ENCODE results near the gene CEP120.

Gene CEP120

DNA sequence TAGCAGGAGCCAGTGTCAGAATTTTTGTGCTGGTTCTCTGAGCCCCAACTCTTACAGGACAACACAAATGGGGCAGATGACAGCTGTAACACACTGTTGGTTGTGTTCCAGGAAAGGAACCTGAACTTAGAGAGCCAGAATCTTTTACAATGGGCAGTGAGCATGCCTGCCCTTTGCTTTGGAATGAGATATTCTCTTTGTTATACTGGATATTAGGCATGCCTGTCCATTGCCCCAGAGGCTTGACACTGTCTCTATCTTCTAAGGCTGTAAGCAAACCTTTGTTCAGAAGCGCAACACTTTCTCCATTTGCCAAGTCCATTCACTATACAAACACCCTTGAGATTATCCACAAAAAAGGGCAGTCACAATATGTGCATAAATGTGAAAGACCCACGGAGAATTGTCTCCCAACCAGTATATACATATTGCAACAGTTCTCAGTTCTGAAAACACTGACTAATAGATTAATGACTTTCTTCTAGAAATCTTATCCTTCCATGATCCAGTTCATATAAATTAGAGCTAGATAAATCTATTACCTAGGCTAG, 26.3 kb upstream of the CEP120 start:
- H3K4me3 ChIP-seq (replicated peaks; ENCODE audit: low read depth, low read length), result no peak overlapping the region
- TF ChIP-seq, protein P1, sequence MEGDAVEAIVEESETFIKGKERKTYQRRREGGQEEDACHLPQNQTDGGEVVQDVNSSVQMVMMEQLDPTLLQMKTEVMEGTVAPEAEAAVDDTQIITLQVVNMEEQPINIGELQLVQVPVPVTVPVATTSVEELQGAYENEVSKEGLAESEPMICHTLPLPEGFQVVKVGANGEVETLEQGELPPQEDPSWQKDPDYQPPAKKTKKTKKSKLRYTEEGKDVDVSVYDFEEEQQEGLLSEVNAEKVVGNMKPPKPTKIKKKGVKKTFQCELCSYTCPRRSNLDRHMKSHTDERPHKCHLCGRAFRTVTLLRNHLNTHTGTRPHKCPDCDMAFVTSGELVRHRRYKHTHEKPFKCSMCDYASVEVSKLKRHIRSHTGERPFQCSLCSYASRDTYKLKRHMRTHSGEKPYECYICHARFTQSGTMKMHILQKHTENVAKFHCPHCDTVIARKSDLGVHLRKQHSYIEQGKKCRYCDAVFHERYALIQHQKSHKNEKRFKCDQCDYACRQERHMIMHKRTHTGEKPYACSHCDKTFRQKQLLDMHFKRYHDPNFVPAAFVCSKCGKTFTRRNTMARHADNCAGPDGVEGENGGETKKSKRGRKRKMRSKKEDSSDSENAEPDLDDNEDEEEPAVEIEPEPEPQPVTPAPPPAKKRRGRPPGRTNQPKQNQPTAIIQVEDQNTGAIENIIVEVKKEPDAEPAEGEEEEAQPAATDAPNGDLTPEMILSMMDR (IDR thresholded peaks at IDR 0.05; ENCODE audit: low read depth, low read length, missing control alignments), result no peak
- no peak for DNase-seq (ENCODE audit: extremely low read depth, low read depth)

DNA sequence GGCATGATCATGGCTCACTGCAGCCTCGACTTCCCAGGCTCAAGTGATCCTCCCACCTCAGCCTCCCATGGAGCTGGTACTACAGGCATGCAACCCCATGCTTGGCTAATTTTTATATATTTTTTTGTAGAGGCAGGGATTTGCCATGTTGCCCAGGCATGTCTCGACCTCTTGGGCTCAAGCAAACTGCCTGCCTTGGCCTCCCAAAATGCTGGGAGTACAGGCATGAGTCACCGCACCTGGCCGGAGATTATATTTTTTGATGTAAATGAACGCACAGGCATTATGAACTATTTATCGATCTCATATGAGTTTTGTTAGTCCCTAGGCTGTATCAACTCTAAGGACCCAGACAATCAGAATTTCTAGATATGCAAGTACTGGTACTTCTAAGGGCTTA, 25.5 kb upstream of the CEP120 start:
- no peak for DNase-seq (ENCODE audit: extremely low read depth, low read depth)
- no peak overlapping the region for H3K4me3 ChIP-seq (replicated peaks; ENCODE audit: low read depth, low read length)
- TF ChIP-seq, protein P1 (IDR thresholded peaks at IDR 0.05; ENCODE audit: low read depth, low read length, missing control alignments), result no peak

DNA sequence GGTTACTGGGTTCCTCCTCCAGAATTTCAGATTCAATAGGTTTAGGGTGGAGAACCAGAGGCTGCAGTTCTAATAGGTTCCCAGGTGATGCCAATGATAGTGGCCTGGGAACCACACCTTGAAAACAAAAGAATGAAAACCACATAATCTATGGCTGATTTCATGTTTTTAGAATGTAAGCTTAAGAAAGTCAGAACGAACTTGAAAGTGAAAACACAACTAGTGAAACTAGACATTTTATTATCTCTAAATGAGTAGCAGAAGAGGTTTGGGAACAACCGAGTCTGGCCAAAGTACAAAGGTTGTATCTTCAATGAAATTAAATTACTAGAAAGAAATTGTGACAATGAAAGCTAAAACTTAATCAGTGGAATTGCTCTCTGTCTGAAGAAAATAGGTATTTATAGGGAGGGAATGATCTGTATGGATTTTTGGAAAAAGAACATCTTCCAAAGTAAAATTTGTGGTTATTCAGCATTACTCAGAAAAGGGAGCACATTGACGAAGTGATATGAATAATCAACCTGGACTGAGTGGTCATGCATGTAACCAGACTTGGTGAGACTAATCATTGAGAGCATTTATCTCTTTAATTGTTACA, 24.9 kb upstream of the CEP120 start:
- no peak overlapping the region for H3K4me3 ChIP-seq (replicated peaks; ENCODE audit: low read depth, low read length)
- no peak for DNase-seq (ENCODE audit: extremely low read depth, low read depth)
- TF ChIP-seq, protein P1 (IDR thresholded peaks at IDR 0.05; ENCODE audit: low read depth, low read length, missing control alignments), result no peak

- DNase-seq (ENCODE audit: extremely low read depth, low read depth), result no peak
- H3K4me3 ChIP-seq (replicated peaks; ENCODE audit: low read depth, low read length), result no peak overlapping the region
- TF ChIP-seq, protein P1 (IDR thresholded peaks at IDR 0.05; ENCODE audit: low read depth, low read length, missing control alignments), result no peak
These were observed 20.8 kb upstream of the CEP120 start for GRCh38 chr5:123444016-123444415.

DNA sequence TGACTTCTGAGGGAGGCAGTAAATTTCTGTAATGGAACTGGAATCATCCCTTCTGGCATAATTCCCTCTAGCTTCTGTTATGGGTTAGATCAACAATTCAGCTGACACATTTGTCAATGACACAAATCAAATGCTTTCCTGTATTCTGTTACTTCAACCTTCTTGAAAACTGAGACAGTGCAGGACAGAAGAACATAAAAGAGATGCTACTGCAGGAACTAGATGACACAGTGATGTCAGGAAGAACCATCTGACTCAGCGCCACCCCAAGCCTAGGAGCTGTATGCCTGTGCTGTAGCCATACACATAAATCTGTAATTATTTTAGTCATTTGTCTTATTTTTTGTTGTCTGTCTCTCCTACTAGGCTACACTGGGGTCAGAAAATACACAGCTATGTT, 18.2 kb upstream of the CEP120 start:
- TF ChIP-seq, protein P1 (IDR thresholded peaks at IDR 0.05; ENCODE audit: low read depth, low read length, missing control alignments), result no peak
- no peak for DNase-seq (ENCODE audit: extremely low read depth, low read depth)

DNA sequence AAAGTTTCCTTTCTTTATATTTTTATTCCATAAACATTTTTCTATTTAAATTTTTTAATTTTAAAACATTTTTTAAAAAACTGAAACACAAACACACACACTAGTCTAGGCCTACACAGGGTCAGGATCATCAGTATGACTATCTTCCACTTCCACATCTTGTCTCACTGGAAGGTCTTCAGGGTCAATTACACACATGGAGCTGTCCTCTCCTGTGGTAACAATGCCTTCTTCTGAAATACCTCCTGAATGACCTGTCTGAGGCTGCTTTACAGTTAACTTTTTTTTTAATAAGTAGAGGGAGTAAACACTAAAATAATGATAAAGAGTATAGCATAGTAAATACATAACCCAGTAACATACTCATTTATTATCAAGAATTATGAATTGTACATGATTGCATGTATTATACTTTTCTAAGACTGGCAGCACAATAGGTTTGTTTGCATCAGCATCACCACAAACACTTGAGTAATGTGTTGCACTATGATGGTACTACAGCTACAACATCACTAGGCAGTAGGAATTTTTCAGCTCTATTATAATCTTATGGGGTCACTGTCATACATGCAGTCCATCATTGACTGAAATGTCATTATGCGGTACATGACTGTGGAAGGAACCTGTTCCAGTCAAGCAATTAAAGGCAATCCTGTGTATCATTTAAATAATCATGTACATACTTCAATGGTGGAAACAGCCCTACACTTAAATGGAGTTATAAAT, 17.4 kb upstream of the CEP120 start:
- DNase-seq (ENCODE audit: extremely low read depth, low read depth), result no peak
- H3K4me3 ChIP-seq (replicated peaks; ENCODE audit: low read depth, low read length), result no peak overlapping the region
- TF ChIP-seq, protein P1 (IDR thresholded peaks at IDR 0.05; ENCODE audit: low read depth, low read length, missing control alignments), result no peak

More for the DNA sequence above, 18.2 kb upstream of the CEP120 start:
- H3K4me3 ChIP-seq (replicated peaks; ENCODE audit: low read depth, low read length), result no peak overlapping the region

Measured in HFF-Myc (cell line).